ENCODE measurements around the gene SCPEP1.
"Not testable (repeated sequence)": the region's sequence is repeated elsewhere in the genome, so short reads cannot be mapped to it uniquely, and the experiment has no call there.

SCPEP1 gene

DNA sequence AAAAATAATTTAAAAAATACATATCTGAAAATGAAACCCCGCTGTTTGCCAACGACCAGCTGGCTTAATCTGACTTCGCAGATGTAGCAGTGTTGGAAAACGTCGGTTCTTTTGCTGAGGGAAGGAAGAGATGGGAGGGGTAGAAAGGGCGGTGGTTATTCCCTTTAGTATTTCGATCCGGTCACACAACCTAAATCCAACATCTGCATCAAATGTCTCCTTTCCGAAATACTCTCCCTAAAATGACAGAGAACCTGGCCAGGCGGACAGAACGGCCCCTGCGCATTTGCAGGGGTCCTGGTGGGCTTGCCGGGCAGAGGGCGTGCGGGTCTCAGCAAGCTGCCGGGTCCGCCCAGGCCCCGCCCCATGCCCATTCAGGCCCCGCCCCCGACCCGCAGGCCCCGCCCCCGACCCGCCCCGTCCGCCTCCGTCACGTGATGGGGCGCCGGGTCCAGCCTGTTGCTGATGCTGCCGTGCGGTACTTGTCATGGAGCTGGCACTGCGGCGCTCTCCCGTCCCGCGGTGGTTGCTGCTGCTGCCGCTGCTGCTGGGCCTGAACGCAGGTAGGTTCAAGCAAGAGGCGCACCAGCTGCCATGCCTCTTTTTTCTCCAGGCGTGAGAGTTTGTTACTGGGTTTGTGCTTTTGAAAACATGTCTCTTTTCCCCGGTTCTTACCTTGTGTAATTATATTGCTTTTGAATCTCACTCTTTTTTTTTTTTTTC lies at the start of gene SCPEP1:
SCPEP1 (plus strand) TSS at position 459 of the 723 bp plus-strand sequence; CDS start at position 488, 29 bp downstream.
- H3K9me3 Mint-ChIP-seq (ENCODE audit: low read depth): no peaks in the 10 kb centered on the region
- peak within 1 kb of the TSS; percentile 92 for H3K4me3 Mint-ChIP-seq
- H3K4me1 Mint-ChIP-seq (ENCODE audit: low read depth): peaks cover 21% of the 10 kb centered on the region
- H3K27me3 Mint-ChIP-seq: no peaks in the 10 kb centered on the region
- H3K36me3 Mint-ChIP-seq: no peaks in the 10 kb centered on the region
- H3K27ac Mint-ChIP-seq: peak within 1 kb of the TSS; percentile 87

DNA sequence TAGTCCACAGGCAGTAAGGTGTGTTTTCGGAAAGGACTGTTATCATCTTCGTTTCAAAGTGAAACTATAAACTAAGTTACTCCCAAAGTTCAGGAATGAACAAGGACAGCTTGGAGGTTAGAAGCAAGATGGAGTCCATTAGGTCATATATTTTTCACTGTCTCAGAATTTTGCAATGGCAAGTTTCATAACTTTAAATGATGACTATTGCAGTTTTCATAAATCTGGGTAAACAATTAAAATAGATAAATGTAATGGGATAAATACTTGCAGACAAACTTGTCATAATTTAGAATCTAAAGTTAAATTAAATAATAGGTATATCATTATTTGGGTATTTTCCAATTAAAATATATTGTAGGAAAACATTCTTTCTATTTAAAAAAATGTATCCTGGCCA lies 49.3 kb upstream of the SCPEP1 start:
- H3K4me3 Mint-ChIP-seq: no peak overlapping the region
- no peaks in the 10 kb centered on the region for H3K9me3 Mint-ChIP-seq (ENCODE audit: low read depth)
- H3K36me3 Mint-ChIP-seq: peaks cover 15% of the 10 kb centered on the region
- H3K27me3 Mint-ChIP-seq: no peaks in the 10 kb centered on the region
- H3K27ac Mint-ChIP-seq: no peak overlapping the region
- no peaks in the 10 kb centered on the region for H3K4me1 Mint-ChIP-seq (ENCODE audit: low read depth)

DNA sequence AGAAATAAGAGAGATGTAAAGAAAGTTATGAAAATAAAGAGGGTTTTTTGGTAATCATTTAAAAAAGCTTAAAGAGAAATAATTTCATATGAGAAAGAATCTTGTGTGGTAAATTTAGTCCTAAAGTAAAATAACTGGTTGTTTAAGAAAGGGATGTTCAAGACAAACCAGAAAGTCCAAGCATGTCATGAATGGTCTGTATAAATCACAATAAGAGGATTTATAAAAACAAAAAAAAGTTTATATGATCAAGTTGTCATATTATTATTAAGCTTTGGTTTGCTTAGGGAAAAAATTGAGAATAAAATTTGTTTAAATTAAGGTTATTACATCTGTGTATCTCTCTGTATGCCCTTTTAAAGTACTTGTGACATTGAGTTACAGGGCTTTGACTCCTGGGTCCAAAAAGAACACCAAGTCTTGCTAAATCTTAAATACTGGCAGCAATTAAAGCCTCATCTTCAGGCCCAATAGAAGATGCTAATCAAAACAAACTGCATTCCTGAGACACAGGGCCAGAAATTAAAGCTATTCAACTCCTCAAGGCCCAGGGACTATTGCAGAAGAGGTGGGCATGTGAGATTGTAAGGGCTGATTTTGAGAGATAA lies 48.5 kb upstream of the SCPEP1 start:
- Mint-ChIP-seq H3K9me3 (ENCODE audit: low read depth) (no peaks in the 10 kb centered on the region), H3K4me3 (no peak overlapping the region), H3K27me3 (no peaks in the 10 kb centered on the region), H3K36me3 (peaks cover 16% of the 10 kb centered on the region), H3K4me1 (ENCODE audit: low read depth) (no peaks in the 10 kb centered on the region), H3K27ac (no peak overlapping the region)

GRCh38 chr17:56930739-56931337 lies 47.1 kb upstream of the SCPEP1 start:
- H3K4me1 Mint-ChIP-seq (ENCODE audit: low read depth): no peaks in the 10 kb centered on the region
- no peaks in the 10 kb centered on the region for H3K9me3 Mint-ChIP-seq (ENCODE audit: low read depth)
- peaks cover 17% of the 10 kb centered on the region for H3K36me3 Mint-ChIP-seq
- no peak overlapping the region for H3K27ac Mint-ChIP-seq
- H3K27me3 Mint-ChIP-seq: no peaks in the 10 kb centered on the region
- H3K4me3 Mint-ChIP-seq: no peak overlapping the region

DNA sequence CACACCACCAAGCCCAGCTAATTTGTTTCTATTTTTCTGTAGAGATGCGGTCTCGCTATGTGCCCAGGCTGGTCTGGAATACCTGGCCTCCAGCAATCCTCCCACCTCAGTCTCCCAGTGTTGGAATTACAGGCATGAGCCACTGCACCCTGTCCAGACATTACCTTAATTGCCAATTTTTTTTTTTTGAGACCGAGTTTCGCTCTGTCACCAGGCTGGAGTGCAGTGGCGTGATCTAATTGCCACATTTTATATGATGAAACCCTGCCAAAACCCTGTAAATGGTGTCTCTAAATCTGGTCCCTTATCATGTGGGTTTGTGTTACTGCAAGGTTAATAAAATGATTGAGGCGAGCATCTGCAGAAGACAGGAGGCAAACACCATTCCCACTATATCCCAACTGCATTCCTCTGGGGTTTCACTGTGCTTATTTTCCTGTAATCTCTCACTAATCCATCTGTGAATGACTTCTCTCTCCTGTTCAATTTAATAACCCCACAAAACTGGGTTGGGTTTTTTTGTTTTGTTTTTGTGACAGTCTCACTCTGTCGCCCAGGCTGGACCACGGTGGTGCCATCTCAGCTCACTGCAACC lies 44.7 kb upstream of the SCPEP1 start:
- Mint-ChIP-seq H3K4me1 (ENCODE audit: low read depth) (peaks cover 6% of the 10 kb centered on the region), H3K27ac (no peak overlapping the region), H3K9me3 (ENCODE audit: low read depth) (no peaks in the 10 kb centered on the region), H3K27me3 (no peaks in the 10 kb centered on the region), H3K4me3 (no peak overlapping the region), H3K36me3 (peaks cover 26% of the 10 kb centered on the region)

GRCh38 chr17:56933868-56934267 lies 44.1 kb upstream of the SCPEP1 start:
- Mint-ChIP-seq H3K27me3 (no peaks in the 10 kb centered on the region), H3K36me3 (peaks cover 27% of the 10 kb centered on the region), H3K4me1 (ENCODE audit: low read depth) (peaks cover 6% of the 10 kb centered on the region), H3K9me3 (ENCODE audit: low read depth) (no peaks in the 10 kb centered on the region), H3K4me3 (no peak overlapping the region), H3K27ac (no peak overlapping the region)

DNA sequence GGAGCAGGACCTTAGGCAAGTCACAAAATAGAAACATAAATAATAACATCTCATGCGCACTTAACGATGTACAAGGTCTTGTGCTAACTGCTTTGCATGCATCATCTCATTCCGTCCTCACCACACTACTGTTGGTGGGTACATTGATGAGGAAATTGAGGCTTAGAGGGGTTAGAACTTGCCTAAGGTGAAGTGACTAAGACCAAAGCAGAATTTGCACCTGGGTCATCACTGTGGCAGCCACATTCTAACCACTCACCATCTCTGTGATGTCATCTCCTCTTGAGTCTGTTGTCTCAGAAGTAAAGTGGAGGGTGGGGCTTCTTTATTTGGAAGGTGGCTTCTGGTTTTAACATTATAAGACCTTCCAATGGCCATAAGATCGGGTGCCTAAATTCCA lies 43.7 kb upstream of the SCPEP1 start:
- Mint-ChIP-seq H3K36me3 (peaks cover 27% of the 10 kb centered on the region), H3K4me3 (no peak overlapping the region), H3K27me3 (no peaks in the 10 kb centered on the region), H3K27ac (no peak overlapping the region), H3K9me3 (ENCODE audit: low read depth) (no peaks in the 10 kb centered on the region), H3K4me1 (ENCODE audit: low read depth) (peaks cover 6% of the 10 kb centered on the region)

DNA sequence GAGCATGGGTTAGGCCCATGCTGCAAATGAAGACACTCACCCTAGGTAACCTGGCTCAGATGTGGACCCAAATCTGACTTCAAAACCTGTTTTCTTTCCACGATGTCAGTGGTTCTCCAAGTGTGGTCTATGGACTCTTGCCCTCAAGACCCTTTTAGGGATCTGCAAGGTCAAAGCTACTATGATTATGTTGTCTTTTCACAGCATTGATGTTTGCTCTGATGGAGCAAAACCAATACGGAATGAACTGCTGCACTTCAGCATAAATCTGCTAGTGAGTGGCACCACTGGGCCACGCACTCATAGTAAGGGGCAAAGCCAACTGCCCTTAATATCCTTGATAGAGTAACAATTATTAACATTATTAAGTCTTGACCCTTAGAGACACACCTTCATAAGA lies 42.5 kb upstream of the SCPEP1 start:
- peaks cover 6% of the 10 kb centered on the region for H3K4me1 Mint-ChIP-seq (ENCODE audit: low read depth)
- no peaks in the 10 kb centered on the region for H3K9me3 Mint-ChIP-seq (ENCODE audit: low read depth)
- peaks cover 26% of the 10 kb centered on the region for H3K36me3 Mint-ChIP-seq
- no peak overlapping the region for H3K27ac Mint-ChIP-seq
- H3K4me3 Mint-ChIP-seq: no peak overlapping the region
- H3K27me3 Mint-ChIP-seq: no peaks in the 10 kb centered on the region

- H3K4me1 Mint-ChIP-seq (ENCODE audit: low read depth): peaks cover 6% of the 10 kb centered on the region
- H3K27me3 Mint-ChIP-seq: no peaks in the 10 kb centered on the region
- no peaks in the 10 kb centered on the region for H3K9me3 Mint-ChIP-seq (ENCODE audit: low read depth)
- H3K27ac Mint-ChIP-seq: no peak overlapping the region
- peaks cover 22% of the 10 kb centered on the region for H3K36me3 Mint-ChIP-seq
- no peak overlapping the region for H3K4me3 Mint-ChIP-seq
Measured at GRCh38 chr17:56936697-56937322, 41.1 kb upstream of the SCPEP1 start.

DNA sequence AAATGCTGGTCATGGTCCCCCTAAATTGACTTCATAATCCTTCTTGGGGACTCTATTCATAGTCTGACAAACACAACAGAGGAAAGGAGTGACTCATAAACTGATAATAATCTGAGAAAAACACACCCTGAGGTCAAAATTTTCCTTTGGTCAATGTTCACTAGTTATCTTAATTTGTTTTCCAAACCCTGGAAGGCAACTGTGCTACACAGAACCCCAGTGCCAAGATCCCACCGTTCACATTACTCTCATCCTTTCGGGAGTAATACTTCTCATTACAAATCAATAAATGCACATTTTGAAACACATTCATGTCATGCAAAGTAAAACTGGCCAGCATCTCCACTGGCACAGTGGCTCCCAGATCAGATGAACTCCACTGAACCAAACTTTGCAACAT lies 40.2 kb upstream of the SCPEP1 start:
- no peak overlapping the region for H3K27ac Mint-ChIP-seq
- no peak overlapping the region for H3K4me3 Mint-ChIP-seq
- H3K36me3 Mint-ChIP-seq: peaks cover 19% of the 10 kb centered on the region
- no peaks in the 10 kb centered on the region for H3K9me3 Mint-ChIP-seq (ENCODE audit: low read depth)
- no peaks in the 10 kb centered on the region for H3K27me3 Mint-ChIP-seq
- H3K4me1 Mint-ChIP-seq (ENCODE audit: low read depth): peaks cover 6% of the 10 kb centered on the region

DNA sequence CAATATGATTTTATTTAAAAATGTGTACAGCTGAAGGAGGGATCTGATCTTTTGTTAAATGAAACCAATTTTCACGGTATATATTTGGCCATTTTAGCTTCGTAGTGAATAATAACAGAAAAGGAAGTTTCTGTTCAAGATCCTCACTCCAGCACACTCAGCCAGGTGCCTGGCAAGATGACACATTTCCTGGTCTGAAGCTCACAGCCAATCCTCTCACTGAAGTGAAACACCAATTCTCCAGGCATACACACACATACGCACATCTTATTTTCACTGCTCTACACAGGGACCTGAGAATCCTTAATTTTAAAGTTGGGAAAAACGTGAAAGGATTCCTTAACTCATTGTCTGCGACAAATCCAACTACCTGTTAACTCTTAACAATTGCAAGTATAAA lies 39.7 kb upstream of the SCPEP1 start:
- not testable (repeated sequence) for H3K4me3 Mint-ChIP-seq; H3K9me3 Mint-ChIP-seq (ENCODE audit: low read depth); H3K4me1 Mint-ChIP-seq (ENCODE audit: low read depth); H3K27ac Mint-ChIP-seq; H3K27me3 Mint-ChIP-seq
- peaks cover 19% of the 10 kb centered on the region for H3K36me3 Mint-ChIP-seq

GRCh38 chr17:56939869-56940484 lies 38.0 kb upstream of the SCPEP1 start:
- peaks cover 17% of the 10 kb centered on the region for H3K36me3 Mint-ChIP-seq
- H3K27ac Mint-ChIP-seq: no peak overlapping the region
- no peaks in the 10 kb centered on the region for H3K9me3 Mint-ChIP-seq (ENCODE audit: low read depth)

DNA sequence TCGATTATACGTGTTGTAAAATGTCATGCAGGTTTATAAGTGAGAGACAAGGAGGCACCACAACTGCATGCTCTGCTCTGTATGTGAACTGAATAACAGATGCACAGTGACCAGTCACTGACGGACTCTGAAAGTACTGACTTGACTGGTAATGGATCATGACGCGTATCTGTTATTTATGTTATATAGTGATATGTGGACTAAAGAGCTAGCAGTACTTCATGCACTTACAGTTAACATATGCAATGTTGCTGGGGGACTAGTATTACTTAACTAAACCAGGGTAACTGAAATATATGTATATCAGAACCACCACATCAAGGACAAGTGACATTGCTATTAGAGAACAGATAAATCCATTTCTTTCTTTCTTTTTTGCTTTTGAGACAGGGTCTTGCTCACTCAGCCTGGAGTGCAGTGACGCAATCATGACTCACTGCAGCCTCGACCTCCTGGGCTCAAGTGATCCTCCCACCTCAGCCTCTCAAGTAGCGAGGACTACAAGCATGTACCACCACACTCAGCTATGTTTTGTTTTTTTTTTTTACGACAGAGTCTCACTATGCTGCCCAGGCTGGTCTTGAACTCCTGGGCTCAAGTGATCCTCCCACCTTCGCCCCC lies 34.3 kb upstream of the SCPEP1 start:
- no peaks in the 10 kb centered on the region for H3K9me3 Mint-ChIP-seq (ENCODE audit: low read depth)
- H3K27me3 Mint-ChIP-seq: no peaks in the 10 kb centered on the region
- H3K36me3 Mint-ChIP-seq: peaks cover 8% of the 10 kb centered on the region
- no peak overlapping the region for H3K27ac Mint-ChIP-seq
- H3K4me3 Mint-ChIP-seq: no peak overlapping the region
- H3K4me1 Mint-ChIP-seq (ENCODE audit: low read depth): no peaks in the 10 kb centered on the region

More at GRCh38 chr17:56939869-56940484, 38.0 kb upstream of the SCPEP1 start:
- Mint-ChIP-seq H3K4me3 (no peak overlapping the region), H3K4me1 (ENCODE audit: low read depth) (peaks cover 6% of the 10 kb centered on the region), H3K27me3 (no peaks in the 10 kb centered on the region)

GRCh38 chr17:56945938-56946505 lies 31.9 kb upstream of the SCPEP1 start:
- Mint-ChIP-seq H3K27ac (no peak overlapping the region), H3K27me3 (no peaks in the 10 kb centered on the region), H3K4me3 (no peak overlapping the region), H3K36me3 (peaks cover 7% of the 10 kb centered on the region), H3K4me1 (ENCODE audit: low read depth) (peaks cover 3% of the 10 kb centered on the region), H3K9me3 (ENCODE audit: low read depth) (no peaks in the 10 kb centered on the region)

Data from activated naive CD8-positive, alpha-beta T cell (primary cell).